K562 (cell line): Measurements from ENCODE around the gene NFATC1. TPM values are rescaled to one million over a fixed set of nuclear protein-coding genes. Genes with fewer than 3 reads are reported as not detected.
A peak's percentile ranks its signal among the peaks of the same experiment; 100 is the strongest.

Experiments used
- ATAC-seq: fragments of 200-7000 bp; cut with Tn5 transposase; 3 replicates; pipeline ENCODE4 v1.9.1; 2020; ENCODE audit warnings: moderate library complexity
- BruUV-seq: library from RNA; stranded (reverse); fragments of 400-500 nt; replicated peaks from 2 replicates; lab custom pipeline; 2021; lab: Mats Ljungman, UMichigan
- CTCF ChIA-PET: fragments of 300-600 bp; formaldehyde crosslinking; extraction: SDS; loops from one replicate; lab custom pipeline; 2021; ENCODE audit warnings: low intra/inter-chr PET ratio; lab: Yijun Ruan, JAX
- POLR2A ChIA-PET: fragments of 300-600, 350-650 bp; sonication (Branson Sonifier 250); formaldehyde crosslinking; extraction: SDS; loops from one replicate; lab custom pipeline; 2021; ENCODE audit warnings: antibody characterized with exemption, inconsistent platforms; lab: Yijun Ruan, JAX
- DNase-seq, 4 experiments: peaks; one replicate each; pipeline versions ENCODE4 v3.0.0 to v3.0.0-alpha.2; 2011 to 2018; ENCODE audit warnings: low spot score in 3 of 4, mixed read lengths in 3 of 4; ENCODE audit errors: extremely low read depth in 1 of 4
- FAIRE-seq: peaks from 2 replicates; lab custom pipeline; 2011; peaks lifted over from hg19 to GRCh38; lab: Jason Lieb, UNC
- H2AFZ ChIP-seq: 2 replicates; pipeline ENCODE4 v1.6.0; 2011; ENCODE audit warnings: low read depth, low read length, control low read depth, inconsistent platforms
- H3K27ac ChIP-seq: fragments of 200-600 bp; 3 replicates; pipeline ENCODE4 v1.8.0; 2011; ENCODE audit warnings: low read depth, mild to moderate bottlenecking, control low read depth, inconsistent platforms, low read length, moderate library complexity, mixed read lengths; ENCODE audit errors: extremely low read depth
- H3K27me3 ChIP-seq, 2 experiments: fragments of 300-600 bp in 1 of 2; 2 replicates in 1 of 2; 3 replicates in 1 of 2; pipeline versions ENCODE4 v1.6.0 to v1.8.0; 2011; ENCODE audit warnings: inconsistent platforms in 2 of 2, low read length in 2 of 2, mild to moderate bottlenecking in 1 of 2, mixed read lengths in 1 of 2, moderate library complexity in 1 of 2; ENCODE audit not compliant: control insufficient read depth in 2 of 2, insufficient read depth in 2 of 2
- H3K36me3 ChIP-seq: fragments of 300-600 bp; 3 replicates; pipeline ENCODE4 v1.8.0; 2011; ENCODE audit warnings: mild to moderate bottlenecking, low read length, inconsistent platforms; ENCODE audit not compliant: control insufficient read depth, insufficient read depth
- H3K4me1 ChIP-seq, 2 experiments: fragments of 200-600 bp in 1 of 2; replicated peaks in 1 of 2; 2 replicates in 1 of 2; 3 replicates in 1 of 2; pipeline versions ENCODE4 v1.5.1 to v1.8.0; 2011; ENCODE audit warnings: inconsistent platforms in 2 of 2, low read length in 2 of 2, mild to moderate bottlenecking in 1 of 2, mixed read lengths in 1 of 2, moderate library complexity in 1 of 2; ENCODE audit not compliant: control insufficient read depth in 2 of 2, insufficient read depth in 2 of 2
- H3K4me2 ChIP-seq: 2 replicates; pipeline ENCODE4 v1.6.1; 2011; ENCODE audit warnings: low read length, control low read depth, inconsistent platforms, mixed read lengths; ENCODE audit not compliant: insufficient read depth
- H3K4me3 ChIP-seq: fragments of 200-600 bp; sonication (generic), shearing (Covaris generic); 2 replicates; pipeline ENCODE4 v1.5.1; 2016; ENCODE audit warnings: control low read depth, inconsistent platforms
- H3K79me2 ChIP-seq: fragments of 200-600 bp; 3 replicates; pipeline ENCODE4 v1.8.0; 2011; ENCODE audit warnings: low read length, inconsistent platforms; ENCODE audit not compliant: control insufficient read depth, insufficient read depth
- H3K9ac ChIP-seq, 2 experiments: 2 replicates each; pipeline versions ENCODE4 v1.6.0 to v1.6.1; 2011; ENCODE audit warnings: low read depth in 2 of 2, low read length in 2 of 2, control low read depth in 1 of 2, inconsistent platforms in 1 of 2, mild to moderate bottlenecking in 1 of 2, mixed read lengths in 1 of 2; ENCODE audit not compliant: insufficient read depth in 1 of 2
- H3K9me1 ChIP-seq: one replicate; pipeline ENCODE4 v1.6.0; 2011; ENCODE audit warnings: inconsistent platforms, mild to moderate bottlenecking, low read length, moderate library complexity; ENCODE audit not compliant: control insufficient read depth, insufficient read depth
- H3K9me3 ChIP-seq: replicated peaks from 2 replicates; pipeline ENCODE4 v1.5.1; 2011; ENCODE audit warnings: low read depth, low read length, inconsistent platforms; ENCODE audit not compliant: control insufficient read depth, insufficient read depth
- H4K20me1 ChIP-seq: replicated peaks from 2 replicates; pipeline ENCODE4 v1.6.1; 2011; ENCODE audit warnings: low read length, inconsistent platforms, mixed read lengths; ENCODE audit not compliant: control insufficient read depth, insufficient read depth
- CBX3 ChIP-seq, 2 experiments: IDR thresholded peaks; 1 replicate in 1 of 2; 2 replicates in 1 of 2; pipeline ENCODE4 v1.6.1; 2012; ENCODE audit warnings: inconsistent platforms in 2 of 2, low read length in 2 of 2, borderline replicate concordance in 1 of 2, control low read depth in 1 of 2
- CHCHD3 ChIP-seq: fragments of 250-450 bp; sonication (Bioruptor Pico); IDR thresholded peaks from 2 replicates; pipeline ENCODE4 v2.1.2; 2022; ENCODE audit warnings: mild to moderate bottlenecking
- KDM5B ChIP-seq: fragments of 200-600 bp; sonication (generic); IDR thresholded peaks from 2 replicates; pipeline ENCODE4 v1.6.1; 2012; ENCODE audit warnings: low read depth, mild to moderate bottlenecking, moderate library complexity, low read length, control low read depth, inconsistent platforms; ENCODE audit not compliant: insufficient replicate concordance
- NKRF ChIP-seq: fragments of 450-650 bp; IDR thresholded peaks from 2 replicates; pipeline ENCODE4 v1.6.1; 2016; ENCODE audit warnings: borderline replicate concordance
- RBM25 ChIP-seq: fragments of 200-400 bp; formaldehyde crosslinking; IDR thresholded peaks from 2 replicates; pipeline ENCODE4 v1.6.1; 2018; ENCODE audit warnings: low read length, low read depth, moderate library complexity; ENCODE audit not compliant: severe bottlenecking
- TRIM28 ChIP-seq: fragments of 450-650 bp; IDR thresholded peaks from 2 replicates; pipeline ENCODE4 v1.6.1; 2017
- ZNF184 ChIP-seq: sonication (generic); formaldehyde crosslinking; IDR thresholded peaks from 2 replicates; pipeline ENCODE4 v1.5.0; 2020; ENCODE audit warnings: missing genetic modification reagents
- WGBS: fragments of 100-300 bp; shearing (Covaris generic); methylation state at CpG from one replicate; pipeline ENCODE4 v1.1.6; 2016; ENCODE audit warnings: low coverage, mixed read lengths; ENCODE audit not compliant: insufficient coverage; ENCODE audit errors: missing lambda C conversion rate; 5-methylcytosine and 5-hydroxymethylcytosine counted together
- in situ Hi-C: fragments of 300-500 bp; cut with MboI; formaldehyde crosslinking; loops from 4 replicates; pipeline ENCODE4 v1.15.0; 2018; ENCODE audit warnings: inconsistent platforms, mixed read lengths
- intact Hi-C: fragments of 100-400 bp; cut with micrococcal nuclease; formaldehyde crosslinking; loops from 2 replicates; pipeline ENCODE4 v1.14.2; 2022
- polyA plus RNA-seq, 8 experiments: library from polyadenylated mRNA; depleted of rRNA in 4 of 8; stranded (reverse) in 5 of 8; unstranded in 3 of 8; fragments of >200 nt; fragmentation: Nextera tagmentation in 2 of 8; fragmentation: Illumina TruSeq in 1 of 8; extraction: Ambion mirVana in 2 of 8; extraction: Trizol in 1 of 8; gene quantifications; 2 replicates each; pipeline versions ENCODE4 v1.2.1 to v1.2.3, GENCODE V29; 2011 to 2014; ENCODE audit warnings: inconsistent platforms in 1 of 8, missing spikeins in 1 of 8
- total RNA-seq, 7 experiments: library from RNA; depleted of rRNA in 6 of 7; stranded (reverse); fragments of >200 nt in 6 of 7; fragmentation: Illumina TruSeq in 2 of 7; extraction: Trizol in 2 of 7; gene quantifications; 2 replicates each; pipeline versions ENCODE4 v1.2.1 to v1.2.3, GENCODE V29; 2011 to 2021; ENCODE audit warnings: low replicate concordance in 1 of 7

NFATC1 gene
- total and polyA plus RNA-seq, 9 of the 15 experiments (the other 6 are each of a cell fraction or from before 2014, with no cell fraction given) = 1.1 to 16.4 (median 2.5) TPM

- ChIA-PET POLR2A (no interaction called here), CTCF (interaction anchor here (1.1 kb wide), 1 partner anchor 107 kb away, joined by 3 read pairs; no protein-coding TSS in a partner anchor)
- TF ChIP-seq RBM25 = peak; percentile 22
- TF ChIP-seq CBX3 (IDR thresholded peaks at IDR 0.05; ENCODE audit: borderline replicate concordance in 1 of 2, low read length in 2 of 2) = 0 out of 3 replicates have a peak, but pooled peaks of 1 of the 2 experiments have one; percentile 50
- TF ChIP-seq CHCHD3 (CRISPR knock-in tag) = no peak
- peak; percentile 76 for TF ChIP-seq TRIM28
- Histone ChIP-seq H3K9ac (no peak overlapping the region), H3K27ac (no peak overlapping the region), H3K9me1 (no peaks in the 10 kb centered on the region), H3K79me2 (no peaks in the 10 kb centered on the region), H3K36me3 (no peaks in the 10 kb centered on the region), H3K27me3 (peaks cover 0 to 34% of the 10 kb centered on the region in 2 experiments; a peak in 4 of 5 replicates), H2AFZ (no peak overlapping the region), H3K9me3 (peaks cover 5% of the 10 kb centered on the region), H3K4me2 (no peak overlapping the region), H4K20me1 (no peaks in the 10 kb centered on the region), H3K4me1 (no peaks in the 10 kb centered on the region; a peak in 1 of 5 replicates), H3K4me3 (no peak overlapping the region)
- intact Hi-C loops (loop anchor here (5.0 kb wide), 1 partner anchor 90 kb away; no protein-coding TSS in a partner anchor), in situ Hi-C loops (no loop called here)
- BruUV-seq = no TSS peak
- WGBS = 27% methylated on average over 8 of the region's 8 CpGs
- no peak for FAIRE-seq
- no peak for DNase-seq
- ATAC-seq = no peak
These were observed 142.0 kb downstream of the NFATC1 start for GRCh38 chr18:79537758-79538157.

GRCh38 chr18:79538635-79539034, 142.9 kb downstream of the NFATC1 start:
- H3K27me3 ChIP-seq = peaks cover 0 to 25% of the 10 kb centered on the region in 2 experiments; a peak in 4 of 5 replicates
- TF ChIP-seq NKRF (no peak), KDM5B (no peak), ZNF184 (CRISPR knock-in tag) (no peak)

More at GRCh38 chr18:79538635-79539034, 142.9 kb downstream of the NFATC1 start:
- WGBS = 13% methylated on average over 12 of the region's 12 CpGs
- no peak overlapping the region for H3K9ac ChIP-seq
- H3K27ac ChIP-seq = no peak overlapping the region
- POLR2A ChIA-PET = interaction anchor here (0.7 kb wide), 1 partner anchor 10 kb away, joined by 4 read pairs; no protein-coding TSS in a partner anchor
- no peaks in the 10 kb centered on the region for H4K20me1 ChIP-seq
- ATAC-seq (no peak), DNase-seq (no peak), FAIRE-seq (no peak)
- in situ Hi-C loops (no loop called here), intact Hi-C loops (loop anchor here (5.0 kb wide), 1 partner anchor 89 kb away; no protein-coding TSS in a partner anchor)
- CTCF ChIA-PET = interaction anchor here (1.1 kb wide), 1 partner anchor 106 kb away, joined by 3 read pairs; no protein-coding TSS in a partner anchor
- H3K4me1 ChIP-seq = no peaks in the 10 kb centered on the region
- H3K36me3 ChIP-seq = no peaks in the 10 kb centered on the region
- H3K9me1 ChIP-seq = no peaks in the 10 kb centered on the region
- H2AFZ ChIP-seq = no peak overlapping the region
- H3K4me2 ChIP-seq = no peak overlapping the region
- no peak overlapping the region for H3K4me3 ChIP-seq
- no TSS peak for BruUV-seq
- no peaks in the 10 kb centered on the region for H3K79me2 ChIP-seq
- H3K9me3 ChIP-seq = peaks cover 5% of the 10 kb centered on the region
